B cell (primary cell): ENCODE results near the gene SGCG. TPM values are rescaled to one million over a fixed set of nuclear protein-coding genes. Genes with fewer than 3 reads are reported as not detected.

ENCODE experiments used
- ATAC-seq: fragments of 200-7000 bp; cut with Tn5 transposase; one replicate; pipeline ENCODE4 v1.10.0; 2021; ENCODE audit warnings: low read depth, mild to moderate bottlenecking, moderate number of reproducible peaks, moderate library complexity
- CTCF ChIA-PET: fragments of 350-600 bp; sonication (Branson Sonifier 250); formaldehyde crosslinking; loops from one replicate; lab custom pipeline; 2021; ENCODE audit warnings: antibody characterized with exemption, inconsistent platforms; lab: Charles Lee
- POLR2A ChIA-PET: fragments of 350-600 bp; sonication (Branson Sonifier 250); formaldehyde crosslinking; loops from one replicate; lab custom pipeline; 2021; ENCODE audit warnings: antibody characterized with exemption; lab: Charles Lee
- DNase-seq: peaks from one replicate; pipeline ENCODE4 v3.0.0; 2013
- H2AFZ ChIP-seq: 2 replicates; pipeline ENCODE4 v1.6.1; 2012; ENCODE audit warnings: mild to moderate bottlenecking, low read depth, low read length; ENCODE audit not compliant: insufficient read depth, poor library complexity, severe bottlenecking
- H3K27ac ChIP-seq, 2 donors: 1 replicate in 1 of 2; 2 replicates in 1 of 2; pipeline ENCODE4 v1.5.1; 2012 to 2013; ENCODE audit warnings: low read length in 2 of 2, mild to moderate bottlenecking in 2 of 2, moderate library complexity in 1 of 2
- H3K27me3 ChIP-seq, 4 experiments: fragments of 200-600 bp in 1 of 4; sonication (generic) in 1 of 4; replicated peaks in 1 of 4; 1 replicate in 2 of 4; 2 replicates in 2 of 4; pipeline versions ENCODE4 v1.6.1 to v1.7.0; 2013 to 2016; ENCODE audit warnings: low read length in 3 of 4, mild to moderate bottlenecking in 2 of 4, mixed read lengths in 1 of 4, moderate library complexity in 1 of 4; ENCODE audit not compliant: insufficient read depth in 4 of 4, control insufficient read depth in 3 of 4; ENCODE audit errors: control extremely low read depth in 1 of 4
- H3K36me3 ChIP-seq, 2 experiments: replicated peaks in 1 of 2; 1 replicate in 1 of 2; 2 replicates in 1 of 2; pipeline versions ENCODE4 v1.6.1 to v1.7.1; 2013; ENCODE audit warnings: low read length in 1 of 2; ENCODE audit not compliant: insufficient read depth in 2 of 2, control insufficient read depth in 1 of 2; ENCODE audit errors: control extremely low read depth in 1 of 2, extremely low read depth in 1 of 2
- H3K4me1 ChIP-seq, 2 donors: fragments of 200-600 bp in 1 of 2; sonication (generic) in 1 of 2; 1 replicate in 1 of 2; 2 replicates in 1 of 2; pipeline versions ENCODE4 v1.5.1 to v1.6.1; 2013 to 2017; ENCODE audit warnings: low read length in 2 of 2; ENCODE audit not compliant: control insufficient read depth in 2 of 2, insufficient read depth in 2 of 2
- H3K4me2 ChIP-seq: replicated peaks from 2 replicates; pipeline ENCODE3; 2012; ENCODE audit warnings: mild to moderate bottlenecking, low read depth, low read length; ENCODE audit not compliant: poor library complexity, severe bottlenecking
- H3K4me3 ChIP-seq, 5 experiments: fragments of 200-600 bp in 1 of 5; sonication (generic) in 1 of 5; 1 replicate in 3 of 5; 2 replicates in 2 of 5; pipeline versions ENCODE4 v1.5.1 to v1.7.0; 2011 to 2016; ENCODE audit warnings: low read length in 4 of 5, mild to moderate bottlenecking in 4 of 5, low read depth in 2 of 5, control low read depth in 1 of 5, moderate library complexity in 1 of 5; ENCODE audit not compliant: insufficient read depth in 1 of 5; ENCODE audit errors: control extremely low read depth in 1 of 5, extremely low read depth in 1 of 5
- H3K79me2 ChIP-seq: fragments of 200-600 bp; sonication (generic); one replicate; pipeline ENCODE4 v1.6.0; 2016; ENCODE audit warnings: low read length; ENCODE audit not compliant: control insufficient read depth, insufficient read depth
- H3K9ac ChIP-seq: fragments of 200-600 bp; sonication (generic); 2 replicates; pipeline ENCODE4 v1.6.1; 2017; ENCODE audit warnings: mild to moderate bottlenecking, low read length, moderate library complexity
- H3K9me3 ChIP-seq, 3 donors: one replicate each; pipeline versions ENCODE4 v1.6.1 to v1.7.1; 2013; ENCODE audit warnings: low read length in 2 of 3; ENCODE audit not compliant: control insufficient read depth in 2 of 3, insufficient read depth in 1 of 3; ENCODE audit errors: control extremely low read depth in 1 of 3
- H4K20me1 ChIP-seq: 2 replicates; pipeline ENCODE4 v1.6.0; 2012; ENCODE audit warnings: mild to moderate bottlenecking, low read length; ENCODE audit not compliant: insufficient read depth, control insufficient read depth, poor library complexity, severe bottlenecking
- H3K27ac Mint-ChIP-seq: one replicate; pipeline ENCODE4 v1.8.0; 2021; ENCODE audit warnings: mixed read lengths
- H3K27me3 Mint-ChIP-seq: one replicate; pipeline ENCODE4 v1.8.0; 2021; ENCODE audit warnings: mixed read lengths
- H3K4me1 Mint-ChIP-seq: one replicate; pipeline ENCODE4 v1.8.0; 2021; ENCODE audit warnings: mixed read lengths
- H3K4me3 Mint-ChIP-seq: one replicate; pipeline ENCODE4 v1.8.0; 2021; ENCODE audit warnings: mixed read lengths
- H3K9me3 Mint-ChIP-seq: one replicate; pipeline ENCODE4 v1.8.0; 2022; ENCODE audit warnings: mixed read lengths; ENCODE audit not compliant: insufficient read depth
- EZH2 ChIP-seq: IDR thresholded peaks from 2 replicates; pipeline ENCODE4 v1.6.1; 2012; ENCODE audit warnings: borderline replicate concordance, low read depth, mild to moderate bottlenecking, moderate library complexity, low read length; ENCODE audit not compliant: insufficient read depth, poor library complexity, severe bottlenecking
- WGBS: methylation state at CpG from one replicate; pipeline ENCODE4 v1.1.5; 2013; ENCODE audit warnings: missing lambda C conversion rate; ENCODE audit not compliant: insufficient coverage; 5-methylcytosine and 5-hydroxymethylcytosine counted together
- intact Hi-C: fragments of 100-400 bp; cut with micrococcal nuclease; formaldehyde crosslinking; loops from one replicate; pipeline ENCODE4 v1.10.0; 2022
- polyA plus RNA-seq: library from polyadenylated mRNA; depleted of rRNA; stranded (reverse); fragments of >200 nt; gene quantifications from 2 replicates; pipeline ENCODE4 v1.2.3, GENCODE V29; 2012
- total RNA-seq, 2 donors: library from RNA; stranded (reverse); fragments of 120-200 nt in 1 of 2; gene quantifications; 1 replicate in 1 of 2; 2 replicates in 1 of 2; pipeline versions ENCODE4 v1.2.3 to v1.2.4, GENCODE V29; 2013 to 2022
- TF ChIP-seq, protein P1 (sequence below): fragments of 200-600 bp; IDR thresholded peaks from one replicate; pipeline ENCODE4 v1.8.0; 2022; ENCODE audit warnings: antibody characterized with exemption, mild to moderate bottlenecking

Gene SGCG
- total and polyA plus RNA-seq, 2 donors (not counting 1 experiment from before 2014, with no cell fraction given) = not detected

DNA sequence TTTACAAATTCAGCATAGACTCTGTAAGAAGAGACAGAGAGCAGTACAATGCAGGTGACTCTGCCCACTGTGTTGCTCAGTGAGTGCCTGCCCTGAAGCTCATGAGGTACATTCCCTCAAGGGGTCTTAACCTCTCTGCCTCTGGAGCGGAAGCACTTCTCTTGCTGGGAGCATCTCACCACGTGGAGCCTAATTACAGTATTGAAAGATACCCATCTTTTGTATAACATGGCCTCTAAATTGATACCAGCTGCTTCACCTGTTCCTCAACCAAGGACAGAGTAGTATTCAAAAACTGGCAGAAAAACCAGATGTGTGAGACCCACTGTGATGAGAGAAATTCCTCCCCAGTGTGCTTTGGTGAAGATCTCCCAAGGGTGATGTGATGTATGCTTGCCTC, 175.6 kb downstream of the SGCG start:
- WGBS = 100% methylated on average over 1 of the region's 2 CpGs
- H3K27me3 Mint-ChIP-seq = no peaks in the 10 kb centered on the region
- POLR2A ChIA-PET = no interaction called here

DNA sequence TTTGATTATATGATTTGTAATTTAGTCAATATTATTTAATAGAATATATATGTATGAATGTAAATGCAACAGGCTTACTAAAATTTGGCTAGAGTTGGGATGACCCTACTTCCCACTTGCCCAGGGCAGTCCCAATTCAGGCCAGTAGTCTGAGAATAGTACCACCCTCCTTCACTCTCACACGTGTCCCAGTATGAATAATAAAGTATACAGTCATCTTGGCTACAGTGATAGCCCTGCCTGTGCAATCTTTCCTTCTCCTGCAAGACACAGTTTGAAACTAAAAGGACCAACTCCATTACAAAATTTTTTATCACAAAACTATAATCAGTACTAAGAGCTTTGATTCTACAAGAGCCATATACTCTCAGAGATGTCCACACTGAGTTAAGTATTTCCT, 176.6 kb downstream of the SGCG start:
- Mint-ChIP-seq H3K9me3 (no peaks in the 10 kb centered on the region), H3K27me3 (no peaks in the 10 kb centered on the region), H3K4me3 (no peak overlapping the region), H3K4me1 (peaks cover 2% of the 10 kb centered on the region), H3K27ac (no peak overlapping the region)
- no peaks in the 10 kb centered on the region for H4K20me1 ChIP-seq
- no peak overlapping the region for H3K4me3 ChIP-seq
- H3K4me2 ChIP-seq = no peak overlapping the region
- no CpG with 5 or more reads among the region's 1 CpG for WGBS
- H3K9me3 ChIP-seq = no peaks in the 10 kb centered on the region
- H3K36me3 ChIP-seq = peaks cover 0 to 49% of the 10 kb centered on the region in 2 experiments
- POLR2A ChIA-PET = no interaction called here
- intact Hi-C loops = no loop called here
- CTCF ChIA-PET = interaction anchor here (0.6 kb wide), 1 partner anchor 218 kb away, joined by 3 read pairs; no protein-coding TSS in a partner anchor
- DNase-seq (no peak), ATAC-seq (no peak)
- H3K27me3 ChIP-seq = no peaks in the 10 kb centered on the region
- no peak overlapping the region for H3K27ac ChIP-seq
- no peak overlapping the region for H3K9ac ChIP-seq
- no peaks in the 10 kb centered on the region for H3K4me1 ChIP-seq
- no peaks in the 10 kb centered on the region for H3K79me2 ChIP-seq
- no peak overlapping the region for H2AFZ ChIP-seq
- no peak for TF ChIP-seq EZH2
- TF ChIP-seq, protein P1, sequence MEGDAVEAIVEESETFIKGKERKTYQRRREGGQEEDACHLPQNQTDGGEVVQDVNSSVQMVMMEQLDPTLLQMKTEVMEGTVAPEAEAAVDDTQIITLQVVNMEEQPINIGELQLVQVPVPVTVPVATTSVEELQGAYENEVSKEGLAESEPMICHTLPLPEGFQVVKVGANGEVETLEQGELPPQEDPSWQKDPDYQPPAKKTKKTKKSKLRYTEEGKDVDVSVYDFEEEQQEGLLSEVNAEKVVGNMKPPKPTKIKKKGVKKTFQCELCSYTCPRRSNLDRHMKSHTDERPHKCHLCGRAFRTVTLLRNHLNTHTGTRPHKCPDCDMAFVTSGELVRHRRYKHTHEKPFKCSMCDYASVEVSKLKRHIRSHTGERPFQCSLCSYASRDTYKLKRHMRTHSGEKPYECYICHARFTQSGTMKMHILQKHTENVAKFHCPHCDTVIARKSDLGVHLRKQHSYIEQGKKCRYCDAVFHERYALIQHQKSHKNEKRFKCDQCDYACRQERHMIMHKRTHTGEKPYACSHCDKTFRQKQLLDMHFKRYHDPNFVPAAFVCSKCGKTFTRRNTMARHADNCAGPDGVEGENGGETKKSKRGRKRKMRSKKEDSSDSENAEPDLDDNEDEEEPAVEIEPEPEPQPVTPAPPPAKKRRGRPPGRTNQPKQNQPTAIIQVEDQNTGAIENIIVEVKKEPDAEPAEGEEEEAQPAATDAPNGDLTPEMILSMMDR = no peak

More for the DNA sequence above, 175.6 kb downstream of the SGCG start:
- Histone ChIP-seq H3K9me3 (no peaks in the 10 kb centered on the region), H3K9ac (no peak overlapping the region), H2AFZ (no peak overlapping the region), H3K27me3 (no peaks in the 10 kb centered on the region), H3K79me2 (no peaks in the 10 kb centered on the region), H3K4me2 (no peak overlapping the region), H4K20me1 (no peaks in the 10 kb centered on the region), H3K27ac (no peak overlapping the region), H3K36me3 (peaks cover 2 to 42% of the 10 kb centered on the region in 2 experiments), H3K4me1 (no peaks in the 10 kb centered on the region), H3K4me3 (no peak overlapping the region)
- no peaks in the 10 kb centered on the region for H3K9me3 Mint-ChIP-seq
- no peak overlapping the region for H3K4me3 Mint-ChIP-seq
- intact Hi-C loops = no loop called here
- DNase-seq = no peak
- TF ChIP-seq EZH2 = no peak
- TF ChIP-seq, protein P1 = no peak
- CTCF ChIA-PET = interaction anchor here (0.6 kb wide), 1 partner anchor 219 kb away, joined by 3 read pairs; no protein-coding TSS in a partner anchor
- ATAC-seq = no peak
- H3K4me1 Mint-ChIP-seq = peaks cover 2% of the 10 kb centered on the region
- no peak overlapping the region for H3K27ac Mint-ChIP-seq
